ENCODE measurements around the gene DDX11.
"Not testable (repeated sequence)": the region's sequence is repeated elsewhere in the genome, so short reads cannot be mapped to it uniquely, and the experiment has no call there.

DNA sequence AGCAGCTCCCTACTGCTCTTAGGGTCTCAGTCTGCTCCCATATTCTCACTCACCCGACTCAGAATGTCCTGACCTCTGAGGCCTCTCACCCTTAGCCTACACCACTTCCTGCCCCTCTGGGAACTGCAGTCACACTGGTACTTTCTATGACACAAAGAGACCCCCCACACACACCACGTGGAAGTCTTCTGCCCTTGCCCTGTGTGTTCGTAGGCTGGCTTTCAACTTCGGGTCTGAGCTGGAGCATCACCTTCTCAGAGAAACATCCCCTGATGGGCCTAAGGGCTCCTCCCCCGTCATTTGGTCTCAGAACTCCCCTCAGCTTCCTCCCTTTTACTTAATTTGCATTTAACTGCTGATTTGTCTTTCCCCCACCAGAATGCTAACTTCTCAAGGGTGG lies 22.0 kb upstream of the DDX11 start:
- not testable (repeated sequence) for TF ChIP-seq POLR2A, SPI1, POLR2AphosphoS5, TAF1 (IDR thresholded peaks at IDR 0.05; ENCODE audit: low read depth, low read length)
